GM18502 (cell line): Measurements from ENCODE around the gene INTS7.
"Not testable (repeated sequence)": the region's sequence is repeated elsewhere in the genome, so short reads cannot be mapped to it uniquely, and the experiment has no call there.

ENCODE experiments used
- ATAC-seq: cut with Tn5 transposase; IDR thresholded peaks from one replicate; pipeline ENCODE4 v1.9.1; 2021; ENCODE audit warnings: mild to moderate bottlenecking; ENCODE audit not compliant: unreplicated experiment, poor library complexity

INTS7 gene

DNA sequence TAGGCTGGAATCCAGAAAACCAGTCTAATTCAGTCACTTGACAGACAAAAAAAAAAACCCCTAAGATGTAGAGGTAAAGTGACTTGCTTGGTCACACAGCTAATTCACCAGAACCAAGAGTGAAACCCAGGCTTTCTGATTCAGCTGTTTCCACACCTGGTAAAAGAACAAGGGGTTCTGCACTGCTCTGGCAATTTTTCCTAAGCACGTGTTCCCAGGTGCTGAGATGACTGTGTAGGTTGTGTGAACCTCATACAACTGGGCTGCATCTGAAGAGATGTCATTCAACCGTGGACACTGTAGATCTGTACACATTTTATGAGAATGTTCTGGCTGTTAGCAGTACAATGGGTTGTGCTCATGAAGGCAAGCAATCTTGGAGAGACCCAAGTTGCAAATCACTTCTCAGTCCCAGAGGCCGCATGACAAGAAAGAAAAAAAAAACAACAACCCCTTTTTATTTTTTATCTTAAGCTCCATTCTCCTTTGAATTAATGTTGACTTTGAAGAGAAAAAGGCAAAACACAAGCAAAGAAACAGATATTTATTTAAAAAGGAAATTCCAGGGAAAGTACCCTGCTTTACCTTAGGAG, 95.4 kb downstream of the INTS7 start:
- peak; percentile 76 for ATAC-seq

DNA sequence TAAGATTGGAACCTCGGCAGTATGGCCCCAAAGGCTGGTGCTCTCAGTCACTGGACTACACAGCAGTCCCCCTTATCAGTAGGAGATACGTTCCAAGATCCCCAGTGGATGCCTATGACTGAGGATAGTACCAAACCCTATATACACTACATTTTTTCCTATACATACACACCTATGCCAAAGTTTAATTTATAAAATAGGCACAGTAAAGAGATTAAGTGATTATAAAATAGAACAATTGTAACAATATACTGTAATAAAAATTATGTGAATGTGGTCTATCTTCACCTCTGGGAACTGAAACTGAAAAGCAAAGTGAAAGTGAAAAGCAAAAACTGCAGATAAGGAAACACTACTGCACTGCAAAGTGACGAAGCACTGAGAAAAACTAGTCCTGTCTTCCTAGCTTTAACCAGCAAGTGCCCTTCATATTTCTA, 96.8 kb downstream of the INTS7 start:
- peak; percentile 36 for ATAC-seq

DNA sequence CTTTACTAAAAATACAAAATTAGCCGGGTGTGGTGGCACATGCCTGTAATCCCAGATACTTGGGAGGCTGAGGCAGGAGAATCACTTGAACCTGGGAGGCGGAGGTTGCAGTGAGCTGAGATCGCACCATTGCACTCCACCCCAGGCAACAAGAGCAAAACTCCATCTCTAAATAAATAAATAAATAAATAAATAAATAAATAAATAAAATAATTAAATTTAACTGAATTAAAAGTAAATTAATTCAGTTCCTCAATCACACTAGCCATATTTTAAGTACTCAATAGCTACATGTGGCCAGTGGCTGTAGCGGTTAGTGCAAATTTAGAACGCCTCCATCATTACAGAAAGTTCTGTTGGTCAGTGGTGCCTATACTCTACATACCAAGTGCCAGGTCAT, 97.9 kb downstream of the INTS7 start:
- not testable (repeated sequence) for ATAC-seq

DNA sequence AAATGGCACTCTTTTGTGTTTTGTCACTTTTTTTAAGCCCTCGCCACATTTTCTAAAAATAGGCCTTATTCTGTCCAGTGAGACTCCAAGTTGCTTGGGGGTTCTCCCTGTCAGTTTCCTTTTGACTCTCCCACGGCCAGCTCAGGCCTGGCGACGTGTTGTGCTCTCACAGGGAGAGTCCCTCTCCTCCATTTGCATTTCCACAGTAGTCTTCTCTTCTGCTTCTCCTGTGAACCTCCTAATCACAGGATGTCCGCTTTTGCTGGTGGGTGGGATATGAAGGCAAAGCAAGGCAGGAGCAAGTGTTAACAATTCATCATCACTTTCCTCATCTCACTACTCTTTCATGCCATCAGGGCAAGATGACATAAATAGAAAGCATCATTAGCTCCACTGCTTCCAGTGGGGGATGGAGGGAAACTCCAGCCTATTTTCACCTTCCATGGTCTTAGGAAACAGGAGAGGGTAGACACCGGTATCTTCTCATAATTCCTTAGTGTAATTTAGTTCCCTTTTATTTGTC, 99.8 kb downstream of the INTS7 start:
- ATAC-seq: peak; percentile 76

DNA sequence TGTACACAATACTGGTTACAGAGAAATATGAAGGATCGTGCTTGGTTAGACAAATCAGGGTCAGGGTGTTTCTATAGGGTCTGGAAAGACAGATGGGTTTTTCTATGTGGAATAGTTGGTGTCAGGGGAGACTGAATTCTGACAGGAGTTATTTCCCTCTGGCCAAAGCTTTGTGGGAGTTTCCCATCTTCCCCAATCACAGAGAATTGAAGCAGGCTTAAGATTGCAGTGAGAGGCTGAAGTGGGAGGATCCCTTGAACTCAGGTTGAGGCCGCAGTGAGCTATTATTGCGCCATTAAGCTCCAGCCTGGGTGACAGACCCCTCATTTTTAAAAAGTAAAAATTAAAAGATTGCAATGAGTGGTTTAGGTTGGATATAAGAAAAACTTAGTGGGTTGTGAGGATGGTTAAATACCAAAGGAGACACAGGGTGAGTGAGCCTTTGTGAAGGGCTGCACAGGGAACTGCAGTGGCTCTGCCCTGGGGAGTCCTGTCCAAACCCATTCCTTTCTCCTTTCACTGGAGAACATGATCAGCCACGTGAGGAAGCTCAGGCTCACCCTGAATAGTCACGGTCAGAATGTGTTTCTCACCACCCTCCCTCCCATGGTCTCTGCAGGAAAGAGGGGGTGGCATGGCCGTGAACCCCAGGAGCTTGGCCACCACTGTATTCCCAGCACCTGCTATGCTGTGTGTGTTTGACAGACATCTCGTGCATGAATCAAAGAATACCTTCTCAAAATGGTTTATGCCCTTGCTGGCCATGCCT, 101.2 kb downstream of the INTS7 start:
- no peak for ATAC-seq

DNA sequence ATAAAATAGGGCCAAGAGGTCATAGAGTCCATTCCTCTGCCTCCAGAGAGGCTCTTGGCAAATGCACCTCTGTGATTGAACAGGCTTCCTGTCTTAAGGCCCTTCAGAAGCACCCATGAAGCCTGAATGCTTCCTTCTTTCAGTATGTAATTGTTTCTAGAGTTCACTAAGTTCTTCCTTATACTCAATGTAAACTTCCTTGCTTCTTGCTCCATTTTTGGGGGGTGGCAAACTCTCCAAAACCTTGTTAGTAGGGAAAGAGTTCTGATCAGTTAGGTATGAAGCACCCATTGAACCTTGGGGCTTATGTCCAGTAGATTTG, 102.5 kb downstream of the INTS7 start:
- ATAC-seq: no peak

DNA sequence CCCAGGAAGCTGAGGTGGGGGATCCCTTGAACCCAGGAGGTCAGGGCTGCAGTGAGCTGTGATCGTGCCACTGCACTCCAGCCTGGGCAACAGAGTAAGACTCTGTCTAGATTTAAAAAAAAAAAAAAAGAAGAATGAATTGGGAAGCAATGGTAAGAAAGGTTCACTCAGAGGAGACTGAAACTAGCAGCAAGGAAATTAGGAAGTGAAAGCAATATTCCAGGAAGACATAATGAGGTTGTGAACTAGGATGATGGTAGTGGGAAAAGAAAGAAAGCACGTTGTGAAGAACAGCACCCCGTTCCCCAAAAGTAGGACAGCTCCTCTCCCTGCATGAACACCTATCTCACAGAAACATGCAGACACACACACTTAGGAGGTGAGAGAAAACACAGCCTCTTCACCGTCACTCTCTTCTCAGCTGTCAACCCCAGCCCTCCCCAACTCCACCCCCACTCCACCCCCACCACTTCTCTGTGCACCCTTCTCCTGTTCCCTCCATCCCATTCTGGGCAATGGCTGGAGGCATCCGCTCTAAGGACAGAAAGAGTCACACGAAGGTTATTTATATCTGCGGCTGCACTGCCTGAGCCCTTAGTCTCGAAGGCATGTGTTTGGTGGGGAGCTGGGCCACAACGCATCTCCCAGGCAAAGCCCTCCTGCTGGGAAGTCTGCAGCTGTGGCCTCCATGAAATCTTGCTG, 103.0 kb downstream of the INTS7 start:
- ATAC-seq: no peak

DNA sequence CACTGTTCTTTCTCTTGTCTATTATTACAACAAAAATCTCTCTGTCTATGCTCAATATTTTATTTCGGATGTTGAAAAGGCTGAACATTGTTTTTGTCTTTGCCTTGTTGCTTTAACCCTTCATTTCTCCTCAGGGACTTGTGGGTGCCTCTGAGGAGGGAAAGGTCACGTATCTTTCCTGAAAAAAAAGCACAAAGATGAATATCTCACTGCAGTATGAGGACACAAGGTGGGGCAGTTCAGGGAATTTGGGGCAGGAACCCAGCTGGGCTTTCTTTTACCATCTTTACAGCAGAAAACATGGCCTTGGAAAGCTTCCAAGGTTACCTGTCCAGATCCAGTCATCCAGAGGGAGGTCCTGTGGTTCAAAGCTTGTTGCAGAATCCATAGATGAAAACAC, 105.7 kb downstream of the INTS7 start:
- ATAC-seq: no peak

DNA sequence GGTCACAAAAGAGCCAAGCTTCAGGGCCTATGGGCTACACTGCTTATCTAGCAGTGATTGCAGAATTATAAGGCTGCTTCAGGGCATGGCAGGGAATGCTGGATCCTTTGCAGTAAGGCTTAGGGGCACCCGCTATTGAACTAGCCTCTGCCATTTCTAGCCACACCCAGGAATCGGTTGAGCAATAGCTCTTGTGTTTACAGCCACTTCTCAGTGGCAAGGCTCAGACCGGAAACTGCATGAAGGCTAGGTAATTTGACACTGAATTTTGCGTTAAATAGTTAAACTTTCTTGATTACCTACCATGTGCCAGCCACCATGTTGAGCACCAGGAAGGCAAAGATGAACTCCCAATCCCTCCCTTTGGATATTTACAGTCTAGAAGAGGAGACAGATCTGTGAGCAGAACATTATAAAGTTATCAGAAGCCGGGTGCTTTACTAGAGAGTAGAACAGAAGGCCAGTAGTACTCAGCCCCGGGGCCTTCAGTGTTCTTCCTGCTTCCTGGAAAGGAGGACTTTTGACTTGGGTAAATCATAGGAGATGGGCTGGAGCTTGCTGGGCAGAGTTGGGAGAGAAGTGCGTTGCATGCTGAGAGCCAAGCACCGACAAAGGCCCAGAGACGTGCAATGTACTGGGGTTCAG, 106.2 kb downstream of the INTS7 start:
- no peak for ATAC-seq

DNA sequence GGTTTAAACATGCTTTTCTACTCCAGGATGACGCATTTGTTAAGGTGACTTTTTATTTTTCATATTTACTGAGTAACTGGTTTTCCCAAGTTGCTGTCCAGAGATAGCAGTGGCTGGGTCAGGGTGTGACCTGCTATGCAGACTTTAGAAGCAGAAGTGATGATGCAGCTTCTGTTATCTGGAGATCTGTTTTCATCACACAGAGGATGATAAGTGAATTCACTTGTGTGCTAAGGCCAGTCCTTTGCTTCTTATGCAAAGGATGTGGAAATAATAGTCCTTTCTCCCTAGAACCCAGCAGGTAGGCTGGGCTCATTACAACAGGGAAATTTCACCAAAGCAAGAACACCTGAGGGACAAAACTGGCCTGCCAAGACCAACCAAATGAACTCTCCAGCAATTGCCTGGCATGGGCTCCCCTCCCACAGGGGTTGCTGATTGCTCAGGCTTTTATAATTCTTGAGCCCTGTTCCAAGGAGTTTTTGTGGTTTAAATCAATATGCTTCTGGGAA, 107.0 kb downstream of the INTS7 start:
- ATAC-seq: no peak

DNA sequence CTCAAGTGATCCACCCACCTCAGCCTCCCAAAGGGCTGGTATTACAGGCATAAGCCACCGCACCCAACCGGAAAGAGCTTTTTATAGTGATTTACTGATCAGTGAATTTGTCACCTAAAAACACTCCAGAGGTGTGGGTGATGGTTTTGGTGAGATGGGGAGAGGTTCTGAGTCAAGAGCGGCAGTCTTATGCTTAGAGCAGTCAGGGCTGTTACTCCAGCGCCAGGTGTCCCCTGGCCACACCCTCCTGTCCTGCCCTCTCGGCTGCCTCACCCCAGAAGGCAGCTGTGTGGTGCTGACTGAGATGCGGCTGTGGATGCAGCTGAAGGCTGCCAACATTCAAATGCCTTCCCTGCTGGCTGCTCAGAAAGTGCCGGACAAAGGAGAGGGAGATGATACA, 110.3 kb downstream of the INTS7 start:
- no peak for ATAC-seq

DNA sequence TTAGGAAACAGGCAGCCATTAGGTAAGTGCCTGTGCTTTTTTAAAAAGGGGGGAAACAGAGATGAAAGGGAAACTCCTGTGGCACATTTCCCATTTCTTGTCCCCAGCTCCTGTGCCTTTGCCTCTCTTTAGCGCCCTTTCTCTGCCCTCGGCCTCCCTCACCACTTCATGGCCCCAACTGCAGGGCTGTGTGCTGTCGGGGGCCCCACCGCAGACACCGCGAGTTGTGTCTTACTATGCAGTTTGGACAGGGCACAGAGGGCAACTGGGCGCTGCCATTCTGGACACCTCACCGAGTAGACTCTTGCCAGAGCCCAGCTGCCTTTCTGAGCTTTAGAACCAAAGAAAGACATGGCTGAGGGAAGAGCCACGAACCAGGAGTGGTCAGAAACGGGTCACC, 111.1 kb downstream of the INTS7 start:
- no peak for ATAC-seq

DNA sequence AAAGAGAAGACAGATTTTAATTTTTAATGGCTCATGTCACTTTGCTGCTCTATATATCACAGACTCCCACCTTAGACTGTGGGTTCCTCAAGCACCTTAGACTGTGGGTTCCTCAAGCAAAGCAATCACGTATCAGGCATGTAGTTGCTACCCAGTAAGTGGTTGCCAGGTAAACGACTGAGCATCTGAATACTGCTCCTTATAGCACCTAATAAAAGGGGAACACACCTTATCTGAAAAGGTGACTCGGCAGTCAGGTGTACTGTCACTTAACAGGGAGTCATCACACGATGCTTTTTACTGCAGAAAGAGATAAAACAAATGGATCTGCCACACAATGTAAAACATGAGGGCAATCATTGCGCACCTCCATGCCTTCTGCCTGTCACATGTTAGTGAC, 112.3 kb downstream of the INTS7 start:
- ATAC-seq: no peak

DNA sequence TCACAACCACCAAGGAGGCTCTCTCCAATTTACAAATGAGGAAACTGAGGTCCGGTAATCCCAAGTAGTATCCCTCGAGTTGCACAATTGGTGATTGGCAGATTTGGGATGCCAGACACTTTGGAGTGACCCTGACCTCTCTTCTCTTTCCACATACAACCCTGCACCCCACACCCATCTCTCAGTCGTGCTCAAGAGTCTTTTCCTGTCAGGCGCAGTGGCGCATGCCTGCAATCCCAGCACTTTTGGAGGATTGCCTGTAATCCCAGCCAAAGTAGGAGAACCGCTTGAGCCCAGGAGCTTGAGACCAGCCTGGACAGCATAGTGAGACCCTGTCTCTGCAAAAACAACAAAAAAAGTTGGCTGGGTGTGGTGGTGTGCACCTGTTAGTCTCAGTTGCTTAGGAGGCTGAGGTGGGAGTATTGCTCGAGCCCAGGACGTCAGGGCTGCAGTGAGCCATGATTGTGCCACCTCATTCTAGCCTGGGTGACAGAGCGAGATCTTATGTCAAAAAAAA, 113.7 kb downstream of the INTS7 start:
- no peak for ATAC-seq

DNA sequence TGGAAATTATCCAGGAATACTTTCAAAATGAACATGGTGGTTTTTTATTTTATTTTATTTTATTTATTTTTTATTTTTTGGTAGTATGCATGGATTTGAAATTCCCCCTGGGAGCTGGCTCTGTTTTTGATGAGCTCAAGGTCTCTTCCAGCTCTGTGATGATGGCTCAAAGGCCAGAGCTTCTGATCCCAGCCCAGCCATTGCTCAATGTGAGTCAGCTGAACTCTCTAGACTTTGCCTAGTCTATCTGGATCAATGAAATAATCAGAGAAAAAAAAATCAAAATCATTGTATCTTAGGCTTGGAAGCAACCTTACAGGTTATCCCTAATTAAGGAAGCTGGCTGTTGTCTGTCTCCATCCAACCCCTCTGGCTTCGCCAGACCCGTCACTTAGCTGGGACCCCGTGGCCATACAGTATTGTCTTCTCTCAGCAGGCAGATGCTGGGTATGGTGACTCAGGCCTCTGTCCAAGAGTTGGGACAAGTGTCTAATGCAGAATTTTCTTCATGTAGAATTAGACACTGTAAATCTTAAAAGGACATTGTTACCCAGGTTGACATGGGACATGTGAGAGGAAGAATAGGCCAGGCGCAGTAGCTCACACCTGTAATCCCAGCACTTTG, 114.6 kb downstream of the INTS7 start:
- ATAC-seq: no peak

DNA sequence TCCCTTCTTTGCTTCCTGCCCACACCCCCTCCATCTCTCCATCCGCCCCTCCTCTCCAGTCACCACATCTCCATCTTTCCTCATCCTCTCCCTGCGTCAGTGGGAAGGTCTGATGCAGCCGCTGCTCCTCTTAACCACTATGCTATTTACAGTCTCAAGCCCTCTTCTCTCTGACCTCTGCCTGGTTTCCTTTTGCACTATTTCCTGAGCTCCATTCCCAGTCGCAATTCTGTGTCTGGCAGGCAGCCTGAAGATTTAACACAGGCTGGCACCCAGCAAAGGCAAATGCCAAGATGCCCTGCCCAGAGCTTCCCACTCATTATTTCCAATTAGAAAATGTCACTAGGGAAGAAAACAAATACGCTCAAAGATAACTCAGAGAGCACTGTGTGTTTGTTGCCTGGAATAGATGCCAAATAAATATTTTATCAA, 115.2 kb downstream of the INTS7 start:
- ATAC-seq: no peak

DNA sequence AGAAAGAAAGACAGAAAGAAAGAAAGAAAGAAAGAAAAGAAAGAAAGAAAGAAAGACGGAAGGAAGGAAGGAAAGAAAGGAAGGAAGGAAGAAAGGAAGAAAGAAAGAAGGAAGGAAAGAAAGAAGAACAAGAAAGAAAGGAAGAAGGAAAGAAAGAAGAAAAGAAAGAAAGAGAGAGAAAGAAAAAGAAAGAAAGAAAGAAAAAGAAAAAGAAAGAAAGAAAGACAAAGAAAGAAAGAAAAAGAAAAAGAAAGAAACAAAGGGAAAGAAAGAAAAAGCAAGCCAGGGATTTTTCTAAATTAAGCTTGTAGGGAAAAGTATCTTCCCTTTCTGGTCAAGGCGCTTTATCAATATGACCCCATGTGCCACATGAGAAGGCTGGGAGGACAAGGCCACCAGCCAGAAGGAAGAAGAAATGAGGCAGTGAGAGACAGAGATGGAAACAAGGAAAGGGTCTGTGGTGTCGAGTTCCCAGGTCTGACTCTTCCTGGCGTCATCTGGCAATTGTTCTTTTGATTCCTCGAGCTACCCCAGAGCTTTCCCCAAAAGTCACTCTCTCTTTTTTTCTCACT, 116.4 kb downstream of the INTS7 start:
- no peak for ATAC-seq

DNA sequence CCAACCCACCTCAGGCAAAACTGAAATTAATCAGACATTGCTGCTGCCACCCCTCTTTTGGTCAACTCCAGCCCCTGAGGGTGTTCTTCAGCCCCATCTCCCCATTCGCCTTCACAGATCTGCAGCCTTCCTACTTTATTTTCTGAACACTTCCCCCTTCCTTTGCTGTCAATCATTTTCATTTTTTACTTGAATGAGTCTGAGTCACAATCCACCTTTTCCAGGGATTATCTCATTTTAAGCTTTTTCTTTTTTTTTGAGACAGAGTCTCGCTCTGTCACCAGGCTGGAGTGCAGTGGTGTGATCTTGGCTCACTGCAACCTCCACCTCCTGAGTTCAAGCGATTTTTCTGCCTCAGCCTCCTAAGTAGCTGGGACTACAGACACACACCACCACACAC, 118.9 kb downstream of the INTS7 start:
- ATAC-seq: not testable (repeated sequence)

DNA sequence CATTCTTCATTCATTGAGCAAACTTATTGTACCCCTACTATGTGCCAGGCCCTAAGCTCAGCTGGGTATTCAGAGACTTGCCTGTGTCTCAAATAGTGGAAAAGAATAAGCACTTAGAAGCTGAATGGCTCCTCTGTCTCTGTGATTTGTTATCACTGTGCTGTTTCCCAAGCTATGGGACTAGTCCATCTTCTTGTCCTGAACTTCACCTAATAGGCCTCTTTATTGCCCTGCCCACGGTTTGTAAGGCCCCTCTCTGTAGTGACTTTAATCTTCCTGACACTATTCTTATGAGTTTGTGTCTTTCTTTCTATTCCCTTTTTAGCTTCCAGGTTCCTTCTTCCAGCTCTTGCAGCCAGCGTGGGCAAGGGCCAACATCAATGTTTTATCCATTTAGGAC, 119.4 kb downstream of the INTS7 start:
- no peak for ATAC-seq
